ENCODE data around the gene ZNF609.
"Not testable (repeated sequence)": the region's sequence is repeated elsewhere in the genome, so short reads cannot be mapped to it uniquely, and the experiment has no call there.

The ZNF609 gene

GRCh38 chr15:64455961-64456371 lies 4.4 kb upstream of the ZNF609 start:
- peak in 3 of 6 experiments; percentile 10 to 28 (median 14) for DNase-seq

GRCh38 chr15:64456634-64457108 lies 3.7 kb upstream of the ZNF609 start:
- DNase-seq: no peak

DNA sequence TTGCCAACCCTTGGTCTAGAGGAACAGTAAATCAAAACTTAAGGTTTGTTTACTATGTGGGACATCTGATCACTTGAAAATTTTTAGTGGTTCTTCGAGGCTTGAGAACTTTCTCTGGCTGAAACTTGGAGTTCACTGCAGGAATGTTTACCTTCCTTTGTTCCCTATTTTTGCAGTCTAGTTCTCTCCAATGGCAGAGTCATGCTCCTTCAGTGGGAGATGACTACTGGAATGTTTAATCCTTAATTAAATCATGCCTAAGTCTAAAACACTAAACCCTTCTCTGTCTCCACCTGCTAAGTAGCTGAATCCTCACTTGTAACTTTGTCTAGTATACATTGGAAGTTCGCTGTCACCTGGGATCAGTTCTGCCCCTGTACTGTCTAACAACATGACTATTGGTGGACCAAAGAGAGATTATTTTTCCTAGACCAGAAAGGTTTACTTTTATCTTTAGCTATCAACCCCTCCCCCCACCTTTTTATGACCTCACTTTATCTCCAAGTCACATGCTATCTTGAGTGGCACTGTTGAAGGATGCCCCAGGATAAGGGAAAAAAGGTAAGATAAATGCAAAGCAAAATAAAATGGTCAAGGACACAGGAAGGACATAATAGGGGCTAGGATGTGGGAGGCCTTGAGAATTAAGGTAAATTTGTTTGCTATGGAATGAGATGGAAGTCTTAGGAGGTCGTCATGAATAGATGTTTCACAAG lies 1.2 kb upstream of the ZNF609 start:
- DNase-seq: no peak

GRCh38 chr15:64460724-64461720 lies 644 bp downstream of the ZNF609 start:
- DNase-seq: peak; percentile 28 to 65 (median 50)

GRCh38 chr15:64461721-64462162 lies 1.4 kb downstream of the ZNF609 start:
- DNase-seq: peak in 3 of 6 experiments; percentile 8 to 56 (median 17)

DNA sequence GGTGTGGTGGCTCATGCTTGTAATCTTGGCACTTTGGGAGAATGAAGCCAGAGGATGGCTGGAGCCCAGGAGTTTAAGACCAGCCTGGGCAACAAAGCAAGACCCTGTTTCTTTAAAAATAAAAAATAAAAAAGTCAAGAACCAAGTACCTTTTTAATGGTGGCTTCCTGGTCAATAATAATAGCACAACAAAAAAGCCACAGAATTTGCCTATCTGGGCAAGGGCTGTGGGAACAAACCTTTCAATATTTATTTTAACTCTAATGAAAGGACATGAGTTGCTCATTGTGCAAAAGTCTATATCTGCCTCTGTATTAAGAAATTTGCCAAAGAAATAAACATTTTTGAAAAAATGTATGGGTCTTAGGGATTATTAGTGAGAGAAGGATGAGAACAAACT lies 2.1 kb downstream of the ZNF609 start:
- no peak for DNase-seq

- DNase-seq: no peak
These were observed 4.1 kb downstream of the ZNF609 start for GRCh38 chr15:64464276-64465005.

GRCh38 chr15:64466408-64467141 lies 6.2 kb downstream of the ZNF609 start:
- no peak for DNase-seq

DNA sequence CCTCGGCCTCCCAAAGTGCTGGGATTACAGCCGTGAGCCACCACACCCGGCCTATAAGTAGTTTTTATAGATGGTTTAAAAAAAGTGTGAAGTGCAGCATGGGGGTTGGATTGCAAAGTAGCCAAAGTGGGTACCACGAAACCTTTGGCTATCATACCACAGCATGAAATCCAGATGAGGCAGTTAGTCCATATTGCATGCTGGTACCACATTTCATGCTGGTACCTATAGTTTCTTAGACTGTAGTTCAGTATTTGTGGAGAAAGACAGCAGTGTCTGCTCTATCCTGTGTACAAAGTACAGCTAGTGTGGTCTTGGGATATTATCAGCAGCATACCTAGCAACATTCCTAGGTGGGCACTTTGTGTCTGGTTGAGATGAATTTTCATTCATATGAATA lies 11.8 kb downstream of the ZNF609 start:
- no peak for DNase-seq

GRCh38 chr15:64474846-64475245 lies 14.5 kb downstream of the ZNF609 start:
- no peak for DNase-seq

DNA sequence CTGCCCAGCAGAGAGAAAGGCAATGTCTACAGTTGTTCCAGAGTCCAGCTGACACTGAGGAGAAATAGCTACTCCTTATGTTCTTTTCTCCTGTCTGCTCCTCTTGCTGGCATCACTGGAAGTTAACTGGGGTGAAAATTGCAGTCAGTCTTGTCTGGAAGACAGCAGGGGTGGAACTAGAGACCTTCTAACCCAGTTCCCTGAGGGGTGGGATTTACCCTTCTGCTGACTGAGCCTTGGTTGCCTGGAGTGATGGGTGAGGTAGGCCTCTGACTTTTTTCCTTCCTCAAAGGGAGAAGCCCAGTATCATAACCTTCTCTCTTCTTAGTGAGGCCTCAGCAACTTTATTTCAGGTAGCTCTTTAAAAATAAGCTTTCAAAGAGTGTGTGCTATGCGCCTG lies 16.2 kb downstream of the ZNF609 start:
- no peak for DNase-seq

GRCh38 chr15:64478863-64479262 lies 18.5 kb downstream of the ZNF609 start:
- no peak for DNase-seq

GRCh38 chr15:64480891-64481290 lies 20.5 kb downstream of the ZNF609 start:
- DNase-seq: no peak

- DNase-seq: no peak
These were observed 23.4 kb downstream of the ZNF609 start for GRCh38 chr15:64483749-64484148.

DNA sequence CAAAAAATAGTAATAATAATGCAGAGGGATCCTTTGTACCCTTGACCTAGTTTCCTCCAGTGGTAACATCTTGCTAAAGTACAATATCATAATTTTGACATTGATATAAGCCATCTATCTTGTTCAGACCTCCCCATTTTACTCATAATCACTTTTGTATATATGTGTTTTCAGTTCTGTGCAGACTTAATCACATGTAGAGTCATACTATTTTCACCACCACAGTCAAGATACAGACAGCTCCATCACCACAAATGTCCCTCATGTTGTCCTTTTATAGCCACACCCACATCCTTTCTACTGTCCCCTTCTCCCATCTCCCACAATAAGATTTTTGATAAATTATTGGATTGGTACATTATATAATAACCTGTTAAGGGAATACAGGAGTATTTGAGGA lies 25.4 kb downstream of the ZNF609 start:
- no peak for DNase-seq

GRCh38 chr15:64490598-64491259 lies 30.4 kb downstream of the ZNF609 start:
- no peak for DNase-seq

GRCh38 chr15:64493641-64494040 lies 33.3 kb downstream of the ZNF609 start:
- no peak for DNase-seq

DNA sequence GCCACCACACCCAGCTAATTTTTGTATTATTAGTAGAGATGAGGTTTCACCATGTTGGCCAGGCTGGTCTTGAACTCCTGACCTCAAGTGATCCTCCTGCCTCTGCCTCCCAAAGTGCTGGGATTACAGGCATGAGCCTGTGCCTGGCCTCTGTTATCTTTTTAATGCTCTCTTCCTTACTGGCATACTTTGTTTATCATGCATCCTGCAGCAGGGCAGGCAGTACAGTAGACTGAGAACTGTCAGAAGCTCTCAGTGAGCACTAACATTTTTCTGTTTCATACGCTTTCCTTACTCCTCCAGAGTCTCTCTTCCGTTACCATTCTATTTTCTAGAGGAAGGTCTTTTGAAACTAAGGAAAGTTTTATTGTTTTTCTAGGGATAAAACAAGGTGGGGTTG lies 35.6 kb downstream of the ZNF609 start:
- DNase-seq: not testable (repeated sequence)

DNA sequence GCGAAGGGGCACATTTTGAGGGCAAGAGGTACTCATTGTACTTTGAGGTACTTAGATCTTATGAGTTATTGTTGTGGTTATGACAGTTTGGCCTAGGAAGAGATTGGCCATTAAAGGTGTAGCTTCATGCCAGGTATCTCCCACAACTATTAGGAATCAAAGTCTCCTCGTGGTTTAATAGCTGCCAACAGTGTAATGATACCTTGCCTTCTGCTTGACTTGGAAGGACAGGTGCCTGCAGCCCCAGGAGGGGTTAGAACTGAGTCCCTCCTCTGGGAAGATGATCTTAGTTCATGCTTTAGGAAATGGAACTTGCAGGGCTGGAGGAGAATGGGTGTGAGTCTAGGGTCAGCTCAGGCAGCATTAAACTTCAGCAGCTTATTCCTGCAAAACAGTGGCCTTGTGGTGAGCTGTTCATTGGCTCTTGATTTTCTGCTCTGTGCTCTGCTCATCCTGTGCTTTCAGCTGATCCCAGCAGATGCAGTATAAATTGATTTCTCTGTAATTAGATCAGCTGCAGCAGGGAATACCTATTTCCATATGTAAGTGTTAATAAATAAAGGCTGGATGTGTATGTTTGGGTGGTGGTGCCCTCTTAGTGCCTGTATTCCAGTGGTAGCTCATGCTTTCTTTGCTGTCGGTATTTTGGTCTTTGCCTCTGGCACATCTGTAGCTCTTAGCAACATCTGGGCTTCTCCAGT lies 40.5 kb downstream of the ZNF609 start:
- no peak for DNase-seq

DNA sequence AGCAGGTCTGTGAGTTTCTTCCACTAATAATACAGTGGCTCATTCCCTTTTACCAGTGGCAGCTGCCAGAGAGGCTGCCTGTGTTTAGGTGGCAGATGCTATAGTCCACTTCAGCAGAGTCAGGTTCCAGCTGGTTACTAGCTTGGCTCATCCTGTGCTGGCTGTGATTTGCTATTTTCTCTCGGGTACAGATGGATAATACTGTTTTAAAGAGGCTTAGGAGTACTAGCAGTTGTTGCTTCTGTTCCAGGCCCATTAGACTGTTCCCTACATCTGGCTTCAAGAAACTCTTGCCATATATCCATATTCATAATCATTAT lies 41.0 kb downstream of the ZNF609 start:
- no peak for DNase-seq

GRCh38 chr15:64502151-64502550 lies 41.8 kb downstream of the ZNF609 start:
- no peak for DNase-seq

All from stimulated activated naive CD4-positive, alpha-beta T cell (primary cell).